Measurements from ENCODE around the gene CCDC88C. TPM values are rescaled to one million over a fixed set of nuclear protein-coding genes. Genes with fewer than 3 reads are reported as not detected.

CCDC88C gene
- total RNA-seq, 1 donor from 2014 or later: 9.4 TPM

GRCh38 chr14:91297081-91297711 is 120.4 kb downstream of the CCDC88C start:
- peaks cover 0 to 3% (median 0%) of the 10 kb centered on the region in 3 donors for H3K36me3 ChIP-seq (ENCODE audit: control insufficient read depth in 3 of 3, insufficient read depth in 3 of 3, low read length in 3 of 3)
- no peak overlapping the region for H3K27ac ChIP-seq (ENCODE audit: low read depth, low read length)
- peaks cover 0 to 5% (median 4%) of the 10 kb centered on the region in 3 donors for H3K4me1 ChIP-seq (ENCODE audit: control insufficient read depth in 3 of 3, insufficient read depth in 3 of 3, low read length in 3 of 3)
- no peaks in the 10 kb centered on the region for H3K9me3 ChIP-seq (ENCODE audit: control insufficient read depth in 3 of 3, low read length in 3 of 3)
- peaks cover 0 to 4% (median 0%) of the 10 kb centered on the region in 3 donors for H3K27me3 ChIP-seq (ENCODE audit: control insufficient read depth in 3 of 3, insufficient read depth in 3 of 3, low read length in 3 of 3)
- no peak overlapping the region for H3K4me3 ChIP-seq (ENCODE audit: low read length in 3 of 3)
- H3K9ac ChIP-seq (ENCODE audit: low read depth in 1 of 3, low read length in 3 of 3): no peak overlapping the region

GRCh38 chr14:91295851-91296796 is 121.5 kb downstream of the CCDC88C start:
- Histone ChIP-seq H3K27me3 (ENCODE audit: control insufficient read depth in 3 of 3, insufficient read depth in 3 of 3, low read length in 3 of 3) (peaks cover 0 to 4% (median 0%) of the 10 kb centered on the region in 3 donors), H3K9me3 (ENCODE audit: control insufficient read depth in 3 of 3, low read length in 3 of 3) (no peaks in the 10 kb centered on the region), H3K9ac (ENCODE audit: low read depth in 1 of 3, low read length in 3 of 3) (no peak overlapping the region), H3K4me3 (ENCODE audit: low read length in 3 of 3) (no peak overlapping the region), H3K4me1 (ENCODE audit: control insufficient read depth in 3 of 3, insufficient read depth in 3 of 3, low read length in 3 of 3) (peaks cover 0 to 5% (median 4%) of the 10 kb centered on the region in 3 donors), H3K27ac (ENCODE audit: low read depth, low read length) (no peak overlapping the region), H3K36me3 (ENCODE audit: control insufficient read depth in 3 of 3, insufficient read depth in 3 of 3, low read length in 3 of 3) (peaks cover 0 to 3% (median 0%) of the 10 kb centered on the region in 3 donors)

GRCh38 chr14:91295276-91295845 is 122.3 kb downstream of the CCDC88C start:
- Histone ChIP-seq H3K27ac (ENCODE audit: low read depth, low read length) (no peak overlapping the region), H3K9me3 (ENCODE audit: control insufficient read depth in 3 of 3, low read length in 3 of 3) (no peaks in the 10 kb centered on the region), H3K36me3 (ENCODE audit: control insufficient read depth in 3 of 3, insufficient read depth in 3 of 3, low read length in 3 of 3) (peaks cover 0 to 3% (median 0%) of the 10 kb centered on the region in 3 donors), H3K4me1 (ENCODE audit: control insufficient read depth in 3 of 3, insufficient read depth in 3 of 3, low read length in 3 of 3) (peaks cover 0 to 5% (median 4%) of the 10 kb centered on the region in 3 donors), H3K4me3 (ENCODE audit: low read length in 3 of 3) (no peak overlapping the region), H3K9ac (ENCODE audit: low read depth in 1 of 3, low read length in 3 of 3) (no peak overlapping the region), H3K27me3 (ENCODE audit: control insufficient read depth in 3 of 3, insufficient read depth in 3 of 3, low read length in 3 of 3) (no peaks in the 10 kb centered on the region)

- peaks cover 0 to 5% (median 4%) of the 10 kb centered on the region in 3 donors for H3K4me1 ChIP-seq (ENCODE audit: control insufficient read depth in 3 of 3, insufficient read depth in 3 of 3, low read length in 3 of 3)
- H3K4me3 ChIP-seq (ENCODE audit: low read length in 3 of 3): no peak overlapping the region
- peaks cover 0 to 2% (median 0%) of the 10 kb centered on the region in 3 donors for H3K36me3 ChIP-seq (ENCODE audit: control insufficient read depth in 3 of 3, insufficient read depth in 3 of 3, low read length in 3 of 3)
- no peak overlapping the region for H3K9ac ChIP-seq (ENCODE audit: low read depth in 1 of 3, low read length in 3 of 3)
- no peak overlapping the region for H3K27ac ChIP-seq (ENCODE audit: low read depth, low read length)
- H3K27me3 ChIP-seq (ENCODE audit: control insufficient read depth in 3 of 3, insufficient read depth in 3 of 3, low read length in 3 of 3): no peaks in the 10 kb centered on the region
- no peaks in the 10 kb centered on the region for H3K9me3 ChIP-seq (ENCODE audit: control insufficient read depth in 3 of 3, low read length in 3 of 3)
Observed at GRCh38 chr14:91294153-91294552, 123.5 kb downstream of the CCDC88C start.

DNA sequence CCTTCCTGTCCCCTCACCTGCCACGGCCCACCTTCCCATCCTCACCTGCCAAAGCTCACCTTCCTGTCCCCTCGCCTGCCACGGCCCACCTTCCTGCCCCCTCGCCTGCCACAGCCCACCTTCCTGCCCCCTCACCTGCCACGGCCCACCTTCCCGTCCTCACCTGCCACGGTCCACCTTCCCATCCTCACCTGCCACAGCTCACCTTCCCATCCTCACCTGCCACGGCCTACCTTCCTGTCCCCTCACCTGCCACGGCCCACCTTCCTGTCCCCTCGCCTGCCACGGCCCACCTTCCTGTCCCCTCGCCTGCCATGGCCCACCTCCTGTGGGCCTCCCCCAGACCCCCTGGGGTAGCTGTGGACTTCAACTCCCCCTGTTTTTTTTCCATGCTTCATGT is 124.3 kb downstream of the CCDC88C start:
- H3K27ac ChIP-seq (ENCODE audit: low read depth, low read length): no peak overlapping the region
- no peak overlapping the region for H3K4me3 ChIP-seq (ENCODE audit: low read length in 3 of 3)
- no peak overlapping the region for H3K9ac ChIP-seq (ENCODE audit: low read depth in 1 of 3, low read length in 3 of 3)
- H3K36me3 ChIP-seq (ENCODE audit: control insufficient read depth in 3 of 3, insufficient read depth in 3 of 3, low read length in 3 of 3): peaks cover 0 to 3% (median 0%) of the 10 kb centered on the region in 3 donors
- no peaks in the 10 kb centered on the region for H3K9me3 ChIP-seq (ENCODE audit: control insufficient read depth in 3 of 3, low read length in 3 of 3)
- H3K27me3 ChIP-seq (ENCODE audit: control insufficient read depth in 3 of 3, insufficient read depth in 3 of 3, low read length in 3 of 3): no peaks in the 10 kb centered on the region
- H3K4me1 ChIP-seq (ENCODE audit: control insufficient read depth in 3 of 3, insufficient read depth in 3 of 3, low read length in 3 of 3): peaks cover 0 to 5% (median 4%) of the 10 kb centered on the region in 3 donors

- Histone ChIP-seq H3K9ac (ENCODE audit: low read depth in 1 of 3, low read length in 3 of 3) (no peak overlapping the region), H3K27me3 (ENCODE audit: control insufficient read depth in 3 of 3, insufficient read depth in 3 of 3, low read length in 3 of 3) (no peaks in the 10 kb centered on the region), H3K27ac (ENCODE audit: low read depth, low read length) (no peak overlapping the region), H3K4me3 (ENCODE audit: low read length in 3 of 3) (no peak overlapping the region), H3K9me3 (ENCODE audit: control insufficient read depth in 3 of 3, low read length in 3 of 3) (no peaks in the 10 kb centered on the region), H3K4me1 (ENCODE audit: control insufficient read depth in 3 of 3, insufficient read depth in 3 of 3, low read length in 3 of 3) (peaks cover 0 to 5% (median 4%) of the 10 kb centered on the region in 3 donors), H3K36me3 (ENCODE audit: control insufficient read depth in 3 of 3, insufficient read depth in 3 of 3, low read length in 3 of 3) (peaks cover 0 to 6% (median 0%) of the 10 kb centered on the region in 3 donors)
Observed at GRCh38 chr14:91292491-91292890, 125.1 kb downstream of the CCDC88C start.

GRCh38 chr14:91291786-91292405 is 125.7 kb downstream of the CCDC88C start:
- H3K9ac ChIP-seq (ENCODE audit: low read depth in 1 of 3, low read length in 3 of 3): no peak overlapping the region
- peaks cover 0 to 6% (median 0%) of the 10 kb centered on the region in 3 donors for H3K36me3 ChIP-seq (ENCODE audit: control insufficient read depth in 3 of 3, insufficient read depth in 3 of 3, low read length in 3 of 3)
- H3K4me3 ChIP-seq (ENCODE audit: low read length in 3 of 3): no peak overlapping the region
- H3K4me1 ChIP-seq (ENCODE audit: control insufficient read depth in 3 of 3, insufficient read depth in 3 of 3, low read length in 3 of 3): peaks cover 0 to 5% (median 4%) of the 10 kb centered on the region in 3 donors
- H3K27me3 ChIP-seq (ENCODE audit: control insufficient read depth in 3 of 3, insufficient read depth in 3 of 3, low read length in 3 of 3): no peaks in the 10 kb centered on the region
- no peak overlapping the region for H3K27ac ChIP-seq (ENCODE audit: low read depth, low read length)
- H3K9me3 ChIP-seq (ENCODE audit: control insufficient read depth in 3 of 3, low read length in 3 of 3): no peaks in the 10 kb centered on the region

- H3K27me3 ChIP-seq (ENCODE audit: control insufficient read depth in 3 of 3, insufficient read depth in 3 of 3, low read length in 3 of 3): no peaks in the 10 kb centered on the region
- no peak overlapping the region for H3K9ac ChIP-seq (ENCODE audit: low read depth in 1 of 3, low read length in 3 of 3)
- peaks cover 0 to 6% (median 0%) of the 10 kb centered on the region in 3 donors for H3K36me3 ChIP-seq (ENCODE audit: control insufficient read depth in 3 of 3, insufficient read depth in 3 of 3, low read length in 3 of 3)
- peaks cover 0 to 5% (median 4%) of the 10 kb centered on the region in 3 donors for H3K4me1 ChIP-seq (ENCODE audit: control insufficient read depth in 3 of 3, insufficient read depth in 3 of 3, low read length in 3 of 3)
- no peak overlapping the region for H3K27ac ChIP-seq (ENCODE audit: low read depth, low read length)
- H3K4me3 ChIP-seq (ENCODE audit: low read length in 3 of 3): no peak overlapping the region
- no peaks in the 10 kb centered on the region for H3K9me3 ChIP-seq (ENCODE audit: control insufficient read depth in 3 of 3, low read length in 3 of 3)
Observed at GRCh38 chr14:91290986-91291385, 126.6 kb downstream of the CCDC88C start.

GRCh38 chr14:91289464-91289863 is 128.2 kb downstream of the CCDC88C start:
- Histone ChIP-seq H3K9ac (ENCODE audit: low read depth in 1 of 3, low read length in 3 of 3) (no peak overlapping the region), H3K4me1 (ENCODE audit: control insufficient read depth in 3 of 3, insufficient read depth in 3 of 3, low read length in 3 of 3) (peaks cover 0 to 5% (median 4%) of the 10 kb centered on the region in 3 donors), H3K4me3 (ENCODE audit: low read length in 3 of 3) (no peak overlapping the region), H3K27ac (ENCODE audit: low read depth, low read length) (no peak overlapping the region), H3K27me3 (ENCODE audit: control insufficient read depth in 3 of 3, insufficient read depth in 3 of 3, low read length in 3 of 3) (no peaks in the 10 kb centered on the region), H3K9me3 (ENCODE audit: control insufficient read depth in 3 of 3, low read length in 3 of 3) (no peaks in the 10 kb centered on the region), H3K36me3 (ENCODE audit: control insufficient read depth in 3 of 3, insufficient read depth in 3 of 3, low read length in 3 of 3) (peaks cover 0 to 4% (median 0%) of the 10 kb centered on the region in 3 donors)
